Body of pancreas (tissue), 4 donors: ENCODE data around the gene CAPN1. TPM values are rescaled to one million over a fixed set of nuclear protein-coding genes. Genes with fewer than 3 reads are reported as not detected.
A peak's percentile ranks its signal among the peaks of the same experiment; 100 is the strongest.

Experiments
- ATAC-seq: fragments of 150-250 bp; one replicate; pipeline ENCODE4 v1.9.1; 2016
- DNase-seq, 4 donors: peaks; one replicate each; pipeline ENCODE4 v3.0.0-alpha.2; 2019
- H3K27ac ChIP-seq, 4 donors: fragments of 200-600 bp; sonication (generic); 1 replicate in 3 of 4; 2 replicates in 1 of 4; pipeline versions ENCODE4 v1.5.1 to v1.6.1; 2016 to 2019; ENCODE audit warnings: mild to moderate bottlenecking in 1 of 4, mixed read lengths in 1 of 4, moderate library complexity in 1 of 4
- H3K27me3 ChIP-seq, 2 donors: fragments of 200-600 bp; sonication (generic); one replicate each; pipeline ENCODE4 v1.6.0; 2016; ENCODE audit warnings: mild to moderate bottlenecking in 1 of 2
- H3K36me3 ChIP-seq, 2 donors: fragments of 200-600 bp; sonication (generic); replicated peaks in 1 of 2; 2 replicates each; pipeline ENCODE4 v1.5.1; 2016; ENCODE audit warnings: low read depth in 2 of 2; ENCODE audit not compliant: insufficient read depth in 1 of 2
- H3K4me1 ChIP-seq: fragments of 200-600 bp; sonication (generic); one replicate; pipeline ENCODE4 v1.6.0; 2016
- H3K4me3 ChIP-seq, 2 donors: fragments of 200-600 bp; sonication (generic); 1 replicate in 1 of 2; 2 replicates in 1 of 2; pipeline ENCODE4 v1.5.1; 2016 to 2019
- H3K9me3 ChIP-seq, 3 donors: fragments of 200-600 bp; sonication (generic); 1 replicate in 2 of 3; 2 replicates in 1 of 3; pipeline ENCODE4 v1.5.1; 2016
- CTCF ChIP-seq, 7 experiments: fragments of 450-650 bp in 4 of 7; fragments of 200-600 bp in 3 of 7; sonication (generic) in 3 of 7; IDR thresholded peaks; one replicate each; pipeline ENCODE4 v1.5.1; 2016 to 2019; ENCODE audit warnings: antibody characterized with exemption in 7 of 7
- POLR2A ChIP-seq, 3 donors: fragments of 450-650 bp; IDR thresholded peaks; one replicate each; pipeline ENCODE4 v1.6.1; 2016; ENCODE audit warnings: antibody characterized with exemption in 3 of 3, mild to moderate bottlenecking in 2 of 3
- WGBS, 2 donors: methylation state at CpG; one replicate each; pipeline ENCODE4 v1.1.5; 2017; 5-methylcytosine and 5-hydroxymethylcytosine counted together
- intact Hi-C: fragments of 100-400 bp; cut with DNase I; formaldehyde crosslinking; loops from one replicate; pipeline ENCODE4 v1.15.1; 2023
- total RNA-seq, 2 donors: library from RNA; depleted of rRNA; stranded (reverse); fragments of >200 nt; gene quantifications; one replicate each; pipeline ENCODE4 v1.1.0, GENCODE V29; 2016

CAPN1 gene
- total RNA-seq, 2 donors from 2014 or later = 142 to 245 TPM

GRCh38 chr11:65185171-65185570, 3.4 kb downstream of the CAPN1 start:
- Histone ChIP-seq H3K4me3 (no peak overlapping the region), H3K36me3 (peaks cover 0 to 37% of the 10 kb centered on the region in 2 donors), H3K4me1 (peaks cover 37% of the 10 kb centered on the region), H3K9me3 (no peaks in the 10 kb centered on the region), H3K27ac (peak overlapping the region; percentile 68 to 98 (median 96)), H3K27me3 (no peaks in the 10 kb centered on the region)
- peak in 1 of 4 donors; percentile 0 for DNase-seq
- WGBS, 2 donors = 75 to 85% methylated on average over 2 of the region's 2 CpGs
- ATAC-seq = no peak
- TF ChIP-seq CTCF (IDR thresholded peaks at IDR 0.05) (no peak), POLR2A (IDR thresholded peaks at IDR 0.05) (no peak)
- intact Hi-C loops = loop anchor here (5.0 kb wide), 1 partner anchor 53 kb away; the partner anchor contains the start of gene SYVN1

DNA sequence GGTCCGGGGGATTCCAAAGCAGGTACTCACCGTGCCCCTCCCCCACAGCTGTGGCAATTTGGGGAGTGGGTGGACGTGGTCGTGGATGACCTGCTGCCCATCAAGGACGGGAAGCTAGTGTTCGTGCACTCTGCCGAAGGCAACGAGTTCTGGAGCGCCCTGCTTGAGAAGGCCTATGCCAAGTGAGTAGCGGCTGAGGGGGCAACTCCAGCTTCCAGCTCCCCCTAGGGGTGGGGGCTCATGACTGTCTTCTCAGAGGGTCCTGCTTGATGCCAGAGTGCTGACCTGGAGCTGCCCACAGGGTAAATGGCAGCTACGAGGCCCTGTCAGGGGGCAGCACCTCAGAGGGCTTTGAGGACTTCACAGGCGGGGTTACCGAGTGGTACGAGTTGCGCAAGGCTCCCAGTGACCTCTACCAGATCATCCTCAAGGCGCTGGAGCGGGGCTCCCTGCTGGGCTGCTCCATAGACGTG, 4.2 kb downstream of the CAPN1 start:
- DNase-seq (peak in 1 of 4 donors; percentile 7), ATAC-seq (no peak)
- Histone ChIP-seq H3K36me3 (peaks cover 0 to 40% of the 10 kb centered on the region in 2 donors), H3K27me3 (no peaks in the 10 kb centered on the region), H3K27ac (no peak overlapping the region), H3K4me1 (peaks cover 31% of the 10 kb centered on the region), H3K9me3 (no peaks in the 10 kb centered on the region), H3K4me3 (no peak overlapping the region)
- no peak for TF ChIP-seq CTCF (IDR thresholded peaks at IDR 0.05)
- TF ChIP-seq POLR2A (IDR thresholded peaks at IDR 0.05) = no peak
- intact Hi-C loops = loop anchor here (5.0 kb wide), 1 partner anchor 54 kb away; the partner anchor contains the start of gene SYVN1
- WGBS, 2 donors = 78 to 80% methylated on average over 15 to 18 of the region's 18 CpGs

- TF ChIP-seq POLR2A (IDR thresholded peaks at IDR 0.05) (no peak), CTCF (IDR thresholded peaks at IDR 0.05) (no peak)
- no peak overlapping the region for H3K4me3 ChIP-seq
- DNase-seq (peak in 1 of 4 donors; percentile 4), ATAC-seq (no peak)
- no peak overlapping the region for H3K27ac ChIP-seq
- WGBS, 2 donors = 96 to 97% methylated on average over 8 to 9 of the region's 9 CpGs
- H3K9me3 ChIP-seq = no peaks in the 10 kb centered on the region
- H3K27me3 ChIP-seq = no peaks in the 10 kb centered on the region
- intact Hi-C loops = loop anchor here (5.0 kb wide), 1 partner anchor 54 kb away; the partner anchor contains the start of gene SYVN1
- peaks cover 31% of the 10 kb centered on the region for H3K4me1 ChIP-seq
- peaks cover 0 to 40% of the 10 kb centered on the region in 2 donors for H3K36me3 ChIP-seq
Observed at GRCh38 chr11:65186701-65187100, 5.0 kb downstream of the CAPN1 start.

DNA sequence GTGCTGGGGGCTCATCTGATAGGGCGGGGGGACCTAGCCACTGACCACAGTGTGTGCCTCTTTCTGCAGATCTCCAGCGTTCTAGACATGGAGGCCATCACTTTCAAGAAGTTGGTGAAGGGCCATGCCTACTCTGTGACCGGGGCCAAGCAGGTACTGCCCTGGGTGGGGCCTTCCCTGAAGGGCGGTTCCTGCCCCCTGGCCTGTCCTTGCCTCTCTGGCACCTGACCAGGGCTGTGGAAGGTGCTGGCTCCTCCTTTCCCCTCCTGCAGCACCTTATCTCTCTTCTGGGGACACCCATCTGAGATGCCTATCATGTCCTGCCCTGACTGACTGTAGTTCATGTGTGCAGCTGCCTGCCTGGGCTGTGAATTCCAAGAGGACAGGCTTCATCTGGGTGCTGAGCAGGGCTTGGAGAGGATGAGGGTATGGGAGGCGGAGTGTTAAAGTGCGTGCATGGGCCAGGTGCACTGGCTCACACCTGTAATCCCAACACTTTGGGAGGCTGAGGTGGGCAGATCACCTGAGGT, 5.5 kb downstream of the CAPN1 start:
- no peak for ATAC-seq
- intact Hi-C loops = loop anchor here (5.0 kb wide), 1 partner anchor 55 kb away; the partner anchor contains the start of gene SYVN1
- H3K9me3 ChIP-seq = no peaks in the 10 kb centered on the region
- H3K36me3 ChIP-seq = peaks cover 0 to 40% of the 10 kb centered on the region in 2 donors
- TF ChIP-seq CTCF (IDR thresholded peaks at IDR 0.05) (no peak), POLR2A (IDR thresholded peaks at IDR 0.05) (no peak)
- no peak overlapping the region for H3K4me3 ChIP-seq
- peaks cover 31% of the 10 kb centered on the region for H3K4me1 ChIP-seq
- no peak overlapping the region for H3K27ac ChIP-seq
- H3K27me3 ChIP-seq = no peaks in the 10 kb centered on the region
- WGBS, 2 donors = 76 to 90% methylated on average over 3 to 6 of the region's 6 CpGs
- DNase-seq = peak in 2 of 4 donors; percentile 4 to 10
